ENCODE measurements around the gene PHETA2. TPM values are rescaled to one million over a fixed set of nuclear protein-coding genes. Genes with fewer than 3 reads are reported as not detected.

Gene PHETA2
- total and polyA plus RNA-seq, 2 of the 13 experiments (the other 11 are each of a cell fraction or from before 2014, with no cell fraction given): 0.07 TPM; not detected in 1

GRCh38 chr22:42083119-42083518 lies 9.1 kb downstream of the PHETA2 start:
- DNase-seq (ENCODE audit: low spot score) (no peak), FAIRE-seq (no peak), ATAC-seq (no peak)
- Histone ChIP-seq H3K9ac (ENCODE audit: insufficient read depth, low read depth, low read length) (no peak overlapping the region), H3K36me3 (replicated peaks in 1 of 2; ENCODE audit: control insufficient read depth in 1 of 2, insufficient read depth in 2 of 2, low read length in 2 of 2) (peaks cover 10 to 46% of the 10 kb centered on the region in 2 experiments), H4K20me1 (ENCODE audit: insufficient read depth, low read length) (0 out of 2 replicates have a peak, but pooled peaks cover 3% of the 10 kb centered on the region), H3K27me3 (ENCODE audit: control insufficient read depth in 1 of 2, insufficient read depth in 2 of 2, low read length in 2 of 2) (no peaks in the 10 kb centered on the region; a peak in 1 of 5 replicates), H3K4me2 (ENCODE audit: low read depth, low read length) (no peak overlapping the region), H3K4me1 (ENCODE audit: insufficient read depth, low read length) (peaks cover 18% of the 10 kb centered on the region), H2AFZ (ENCODE audit: low read length) (no peak overlapping the region), H3K4me3 (replicated peaks in 1 of 3; ENCODE audit: insufficient read depth in 1 of 3, low read depth in 2 of 3, low read length in 3 of 3) (no peak overlapping the region), H3K9me3 (ENCODE audit: low read length) (no peaks in the 10 kb centered on the region), H3K27ac (ENCODE audit: extremely low read length, insufficient read depth, low read length) (no peak overlapping the region), H3K79me2 (ENCODE audit: insufficient read depth, low read length) (peaks cover 13% of the 10 kb centered on the region)
- intact Hi-C loops (cut with micrococcal nuclease; ENCODE audit: unreplicated experiment): no loop called here
- TF ChIP-seq RFXANK (CRISPR knock-in tag; IDR thresholded peaks at IDR 0.05) (no peak), MTF2 (CRISPR knock-in tag; IDR thresholded peaks at IDR 0.05; ENCODE audit: borderline replicate concordance) (no peak), PAF1 (CRISPR knock-in tag; IDR thresholded peaks at IDR 0.05) (no peak), TCF7 (IDR thresholded peaks at IDR 0.05; ENCODE audit: low read depth) (no peak), ZNF569 (CRISPR knock-in tag; IDR thresholded peaks at IDR 0.05; ENCODE audit: borderline replicate concordance) (no peak), MIER3 (CRISPR knock-in tag; IDR thresholded peaks at IDR 0.05; ENCODE audit: borderline replicate concordance) (no peak), REST (IDR thresholded peaks at IDR 0.05; ENCODE audit: borderline replicate concordance in 1 of 2, low read depth in 1 of 2, low read length in 2 of 2) (no peak)
- CTCF ChIA-PET (ENCODE audit: low intra/inter-chr PET ratio, low total read pairs): no interaction called here
- 86% methylated on average over 4 of the region's 4 CpGs for WGBS (ENCODE audit: low lambda C conversion rate)
- POLR2A ChIA-PET: no interaction called here
- BruUV-seq (replicated peaks): no TSS peak
- in situ Hi-C loops (cut with HindIII; ENCODE audit: extremely low pct_ligation_motif_present, low pct_unique_long_range_greater_than_20kb): no loop called here
